ENCODE data around the gene BTN1A1. TPM values are rescaled to one million over a fixed set of nuclear protein-coding genes. Genes with fewer than 3 reads are reported as not detected.

The BTN1A1 gene
- total and polyA plus RNA-seq, 9 of the 15 experiments (the other 6 are each of a cell fraction or from before 2014, with no cell fraction given): 0.01 to 0.15 (median 0.06) TPM; not detected in 4

GRCh38 chr6:26553635-26554446 is 53.7 kb downstream of the BTN1A1 start (continued):
- peak in 1 of 2 experiments; percentile 87; a peak in 2 of 4 replicates for TF ChIP-seq RCOR1 (IDR thresholded peaks at IDR 0.05; ENCODE audit: borderline replicate concordance in 1 of 2, low read depth in 2 of 2, low read length in 2 of 2)
- TF ChIP-seq MYBL2 (IDR thresholded peaks at IDR 0.05; ENCODE audit: low read depth): no peak; the same call in 1 of the 2 replicates
- no peak for TF ChIP-seq MYBL2 (CRISPR knock-in tag; IDR thresholded peaks at IDR 0.05; ENCODE audit: borderline replicate concordance)
- TF ChIP-seq TOE1 (IDR thresholded peaks at IDR 0.05; ENCODE audit: borderline replicate concordance): peak; percentile 36; the same call in 1 of the 2 replicates
- TF ChIP-seq TOE1 (CRISPR knock-in tag; IDR thresholded peaks at IDR 0.05; ENCODE audit: borderline replicate concordance, low read depth): no peak
- peak; percentile 62 for TF ChIP-seq KDM5B (IDR thresholded peaks at IDR 0.05; ENCODE audit: insufficient replicate concordance, low read depth, low read length)
- peak; percentile 100 for TF ChIP-seq TBP (optimal IDR thresholded peaks at IDR 0.05; ENCODE audit: low read depth, low read length)
- TF ChIP-seq, protein P1, sequence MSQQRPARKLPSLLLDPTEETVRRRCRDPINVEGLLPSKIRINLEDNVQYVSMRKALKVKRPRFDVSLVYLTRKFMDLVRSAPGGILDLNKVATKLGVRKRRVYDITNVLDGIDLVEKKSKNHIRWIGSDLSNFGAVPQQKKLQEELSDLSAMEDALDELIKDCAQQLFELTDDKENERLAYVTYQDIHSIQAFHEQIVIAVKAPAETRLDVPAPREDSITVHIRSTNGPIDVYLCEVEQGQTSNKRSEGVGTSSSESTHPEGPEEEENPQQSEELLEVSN (IDR thresholded peaks at IDR 0.05; ENCODE audit: borderline replicate concordance in 1 of 2, extremely low read depth in 1 of 2, insufficient read depth in 1 of 2, insufficient read length in 1 of 2, low read depth in 1 of 2, low read length in 1 of 2, poor library complexity in 1 of 2, severe bottlenecking in 1 of 2): no peak
- no peak for TF ChIP-seq STAT5B (CRISPR knock-in tag; IDR thresholded peaks at IDR 0.05)
- TF ChIP-seq BRF1 (IDR thresholded peaks at IDR 0.05; ENCODE audit: borderline replicate concordance, extremely low read depth, insufficient read length): no peak
- peak; percentile 60 for TF ChIP-seq ZKSCAN1 (IDR thresholded peaks at IDR 0.05; ENCODE audit: low read depth, low read length)
- TF ChIP-seq BHLHE40 (IDR thresholded peaks at IDR 0.05; ENCODE audit: low read length): no peak
- TF ChIP-seq ZNF77 (CRISPR knock-in tag; IDR thresholded peaks at IDR 0.05): no peak
- peak; percentile 5; the same call in 1 of the 2 replicates for TF ChIP-seq ELF4 (CRISPR knock-in tag; IDR thresholded peaks at IDR 0.05)
- no peak for TF ChIP-seq LARP7 (IDR thresholded peaks at IDR 0.05)
- TF ChIP-seq MCM7 (IDR thresholded peaks at IDR 0.05): no peak; a peak in 1 of 4 replicates
- TF ChIP-seq ID3 (CRISPR knock-in tag; IDR thresholded peaks at IDR 0.05): no peak
- peak; percentile 50; the same call in 1 of the 2 replicates for TF ChIP-seq ID3 (tag; IDR thresholded peaks at IDR 0.05)
- TF ChIP-seq, protein P2, sequence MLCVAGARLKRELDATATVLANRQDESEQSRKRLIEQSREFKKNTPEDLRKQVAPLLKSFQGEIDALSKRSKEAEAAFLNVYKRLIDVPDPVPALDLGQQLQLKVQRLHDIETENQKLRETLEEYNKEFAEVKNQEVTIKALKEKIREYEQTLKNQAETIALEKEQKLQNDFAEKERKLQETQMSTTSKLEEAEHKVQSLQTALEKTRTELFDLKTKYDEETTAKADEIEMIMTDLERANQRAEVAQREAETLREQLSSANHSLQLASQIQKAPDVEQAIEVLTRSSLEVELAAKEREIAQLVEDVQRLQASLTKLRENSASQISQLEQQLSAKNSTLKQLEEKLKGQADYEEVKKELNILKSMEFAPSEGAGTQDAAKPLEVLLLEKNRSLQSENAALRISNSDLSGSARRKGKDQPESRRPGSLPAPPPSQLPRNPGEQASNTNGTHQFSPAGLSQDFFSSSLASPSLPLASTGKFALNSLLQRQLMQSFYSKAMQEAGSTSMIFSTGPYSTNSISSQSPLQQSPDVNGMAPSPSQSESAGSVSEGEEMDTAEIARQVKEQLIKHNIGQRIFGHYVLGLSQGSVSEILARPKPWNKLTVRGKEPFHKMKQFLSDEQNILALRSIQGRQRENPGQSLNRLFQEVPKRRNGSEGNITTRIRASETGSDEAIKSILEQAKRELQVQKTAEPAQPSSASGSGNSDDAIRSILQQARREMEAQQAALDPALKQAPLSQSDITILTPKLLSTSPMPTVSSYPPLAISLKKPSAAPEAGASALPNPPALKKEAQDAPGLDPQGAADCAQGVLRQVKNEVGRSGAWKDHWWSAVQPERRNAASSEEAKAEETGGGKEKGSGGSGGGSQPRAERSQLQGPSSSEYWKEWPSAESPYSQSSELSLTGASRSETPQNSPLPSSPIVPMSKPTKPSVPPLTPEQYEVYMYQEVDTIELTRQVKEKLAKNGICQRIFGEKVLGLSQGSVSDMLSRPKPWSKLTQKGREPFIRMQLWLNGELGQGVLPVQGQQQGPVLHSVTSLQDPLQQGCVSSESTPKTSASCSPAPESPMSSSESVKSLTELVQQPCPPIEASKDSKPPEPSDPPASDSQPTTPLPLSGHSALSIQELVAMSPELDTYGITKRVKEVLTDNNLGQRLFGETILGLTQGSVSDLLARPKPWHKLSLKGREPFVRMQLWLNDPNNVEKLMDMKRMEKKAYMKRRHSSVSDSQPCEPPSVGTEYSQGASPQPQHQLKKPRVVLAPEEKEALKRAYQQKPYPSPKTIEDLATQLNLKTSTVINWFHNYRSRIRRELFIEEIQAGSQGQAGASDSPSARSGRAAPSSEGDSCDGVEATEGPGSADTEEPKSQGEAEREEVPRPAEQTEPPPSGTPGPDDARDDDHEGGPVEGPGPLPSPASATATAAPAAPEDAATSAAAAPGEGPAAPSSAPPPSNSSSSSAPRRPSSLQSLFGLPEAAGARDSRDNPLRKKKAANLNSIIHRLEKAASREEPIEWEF (CRISPR knock-in tag; IDR thresholded peaks at IDR 0.05): peak; percentile 87
- TF ChIP-seq ZNF707 (CRISPR knock-in tag; conservative IDR thresholded peaks at IDR 0.05): no peak
- no peak for TF ChIP-seq HDAC8 (tag; IDR thresholded peaks at IDR 0.05)
